Hematopoietic multipotent progenitor cell (in vitro differentiated cells): ENCODE results near the gene SDK1. TPM values are rescaled to one million over a fixed set of nuclear protein-coding genes. Genes with fewer than 3 reads are reported as not detected.
"Not testable (repeated sequence)": the region's sequence is repeated elsewhere in the genome, so short reads cannot be mapped to it uniquely, and the experiment has no call there.

Experiments
- DNase-seq, 3 donors: peaks; one replicate each; pipeline ENCODE4 v3.0.0-alpha.2; 2011 to 2015; ENCODE audit warnings: low read depth in 2 of 3, low spot score in 2 of 3
- total RNA-seq: library from RNA; depleted of rRNA; stranded (reverse); fragments of >200 nt; gene quantifications from one replicate; pipeline ENCODE4 v1.2.3, GENCODE V29; 2012

Gene SDK1
- total RNA-seq, 1 donor, result 0.81 TPM

GRCh38 chr7:4074994-4075393 is 773.9 kb downstream of the SDK1 start:
- no peak for DNase-seq

- no peak for DNase-seq
Measured at GRCh38 chr7:4076701-4077294, 775.7 kb downstream of the SDK1 start.

- DNase-seq, result no peak
Measured at GRCh38 chr7:4077980-4078379, 776.9 kb downstream of the SDK1 start.

- DNase-seq, result no peak
Measured at GRCh38 chr7:4078580-4078979, 777.5 kb downstream of the SDK1 start.

GRCh38 chr7:4079366-4079765 is 778.3 kb downstream of the SDK1 start:
- DNase-seq, result no peak

- DNase-seq, result no peak
Measured at GRCh38 chr7:4079956-4080355, 778.9 kb downstream of the SDK1 start.

GRCh38 chr7:4080954-4081353 is 779.9 kb downstream of the SDK1 start:
- DNase-seq, result no peak

GRCh38 chr7:4083513-4083912 is 782.5 kb downstream of the SDK1 start:
- no peak for DNase-seq

GRCh38 chr7:4084271-4084670 is 783.2 kb downstream of the SDK1 start:
- DNase-seq, result no peak

- DNase-seq, result peak in 2 of 3 donors; percentile 18 to 59
Measured at GRCh38 chr7:4085937-4086691, 785.1 kb downstream of the SDK1 start.

- DNase-seq, result no peak
Measured at GRCh38 chr7:4086723-4087122, 785.7 kb downstream of the SDK1 start.

GRCh38 chr7:4091767-4092166 is 790.7 kb downstream of the SDK1 start:
- DNase-seq, result no peak

- DNase-seq, result no peak
Measured at GRCh38 chr7:4093035-4093434, 792.0 kb downstream of the SDK1 start.

GRCh38 chr7:4093483-4093882 is 792.4 kb downstream of the SDK1 start:
- DNase-seq, result no peak

GRCh38 chr7:4094158-4094557 is 793.1 kb downstream of the SDK1 start:
- not testable (repeated sequence) for DNase-seq

- peak in 1 of 3 donors; percentile 8 for DNase-seq
Measured at GRCh38 chr7:4097001-4097609, 796.1 kb downstream of the SDK1 start.

- DNase-seq, result no peak
Measured at GRCh38 chr7:4098169-4098568, 797.1 kb downstream of the SDK1 start.

- DNase-seq, result no peak
Measured at GRCh38 chr7:4099651-4100050, 798.6 kb downstream of the SDK1 start.

- DNase-seq, result no peak
Measured at GRCh38 chr7:4100148-4100547, 799.1 kb downstream of the SDK1 start.

GRCh38 chr7:4100691-4101090 is 799.6 kb downstream of the SDK1 start:
- no peak for DNase-seq

GRCh38 chr7:4102231-4102841 is 801.3 kb downstream of the SDK1 start:
- no peak for DNase-seq
